ENCODE results near the gene TYRP1. TPM values are rescaled to one million over a fixed set of nuclear protein-coding genes. Genes with fewer than 3 reads are reported as not detected.
"Not testable (repeated sequence)": the region's sequence is repeated elsewhere in the genome, so short reads cannot be mapped to it uniquely, and the experiment has no call there.

Gene TYRP1
- polyA plus RNA-seq, 1 donor from 2014 or later, result not detected

GRCh38 chr9:12677462-12678126, 15.6 kb upstream of the TYRP1 start:
- H4K20me1 ChIP-seq (ENCODE audit: insufficient read depth); H3K4me3 ChIP-seq (ENCODE audit: low read length); H3K4me2 ChIP-seq (ENCODE audit: low read length); H3K9me3 ChIP-seq (ENCODE audit: low read length); H3K9me2 ChIP-seq (ENCODE audit: insufficient read depth, low read length); H3K36me3 ChIP-seq (ENCODE audit: insufficient read depth, low read length); H3K9ac ChIP-seq (ENCODE audit: low read length); H3K27ac ChIP-seq (ENCODE audit: low read length); H3F3A ChIP-seq (ENCODE audit: insufficient read depth, low read length, poor library complexity, severe bottlenecking); H2AFZ ChIP-seq (ENCODE audit: low read depth, low read length); H3K79me2 ChIP-seq (replicated peaks; ENCODE audit: insufficient read depth, low read length); H3K27me3 ChIP-seq (ENCODE audit: insufficient read depth, low read depth, low read length): not testable (repeated sequence)

- TF ChIP-seq CTCF (IDR thresholded peaks at IDR 0.05; ENCODE audit: poor library complexity, severe bottlenecking), result no peak
- no peak for TF ChIP-seq REST (IDR thresholded peaks at IDR 0.05; ENCODE audit: borderline replicate concordance)
- TF ChIP-seq TAF1 (IDR thresholded peaks at IDR 0.05; ENCODE audit: low read depth), result no peak
- TF ChIP-seq MXI1 (conservative IDR thresholded peaks at IDR 0.05; ENCODE audit: poor library complexity, severe bottlenecking), result no peak
- TF ChIP-seq POLR2AphosphoS5 (IDR thresholded peaks at IDR 0.05), result no peak
- TF ChIP-seq SMC3 (conservative IDR thresholded peaks at IDR 0.05; ENCODE audit: poor library complexity), result no peak
- TF ChIP-seq EP300 (conservative IDR thresholded peaks at IDR 0.05; ENCODE audit: poor library complexity, severe bottlenecking), result no peak
- no peak for TF ChIP-seq EZH2 (IDR thresholded peaks at IDR 0.05; ENCODE audit: borderline replicate concordance, insufficient read depth, low read length, poor library complexity, severe bottlenecking)
- TF ChIP-seq RAD21 (conservative IDR thresholded peaks at IDR 0.05), result no peak
- no peak overlapping the region for H2AFZ ChIP-seq (ENCODE audit: low read depth, low read length)
- H3K79me2 ChIP-seq (replicated peaks; ENCODE audit: insufficient read depth, low read length), result no peaks in the 10 kb centered on the region
- no peaks in the 10 kb centered on the region for H3K9me2 ChIP-seq (ENCODE audit: insufficient read depth, low read length)
- no peaks in the 10 kb centered on the region for H3K36me3 ChIP-seq (ENCODE audit: insufficient read depth, low read length)
- H3K4me2 ChIP-seq (ENCODE audit: low read length), result no peak overlapping the region
- H3K9ac ChIP-seq (ENCODE audit: low read length), result no peak overlapping the region
- no peaks in the 10 kb centered on the region for H4K20me1 ChIP-seq (ENCODE audit: insufficient read depth)
- H3K4me3 ChIP-seq (ENCODE audit: low read length), result no peak overlapping the region
- no peaks in the 10 kb centered on the region for H3F3A ChIP-seq (ENCODE audit: insufficient read depth, low read length, poor library complexity, severe bottlenecking)
- no peaks in the 10 kb centered on the region for H3K27me3 ChIP-seq (ENCODE audit: insufficient read depth, low read depth, low read length)
- H3K9me3 ChIP-seq (ENCODE audit: low read length), result no peaks in the 10 kb centered on the region
- H3K27ac ChIP-seq (ENCODE audit: low read length), result no peak overlapping the region
Measured at GRCh38 chr9:12680341-12680740, 12.8 kb upstream of the TYRP1 start.

GRCh38 chr9:12680757-12681156, 12.4 kb upstream of the TYRP1 start:
- no peaks in the 10 kb centered on the region for H3K27me3 ChIP-seq (ENCODE audit: insufficient read depth, low read depth, low read length)
- H3K27ac ChIP-seq (ENCODE audit: low read length), result no peak overlapping the region
- H3K9me3 ChIP-seq (ENCODE audit: low read length), result no peaks in the 10 kb centered on the region
- H2AFZ ChIP-seq (ENCODE audit: low read depth, low read length), result no peak overlapping the region
- no peak overlapping the region for H3K4me2 ChIP-seq (ENCODE audit: low read length)
- no peak overlapping the region for H3K4me3 ChIP-seq (ENCODE audit: low read length)
- H3F3A ChIP-seq (ENCODE audit: insufficient read depth, low read length, poor library complexity, severe bottlenecking), result no peaks in the 10 kb centered on the region
- no peak overlapping the region for H3K9ac ChIP-seq (ENCODE audit: low read length)
- H3K36me3 ChIP-seq (ENCODE audit: insufficient read depth, low read length), result no peaks in the 10 kb centered on the region
- H4K20me1 ChIP-seq (ENCODE audit: insufficient read depth), result no peaks in the 10 kb centered on the region
- H3K79me2 ChIP-seq (replicated peaks; ENCODE audit: insufficient read depth, low read length), result no peaks in the 10 kb centered on the region
- no peaks in the 10 kb centered on the region for H3K9me2 ChIP-seq (ENCODE audit: insufficient read depth, low read length)
- TF ChIP-seq SMC3 (conservative IDR thresholded peaks at IDR 0.05; ENCODE audit: poor library complexity), result no peak
- no peak for TF ChIP-seq EP300 (conservative IDR thresholded peaks at IDR 0.05; ENCODE audit: poor library complexity, severe bottlenecking)
- no peak for TF ChIP-seq REST (IDR thresholded peaks at IDR 0.05; ENCODE audit: borderline replicate concordance)
- TF ChIP-seq RAD21 (conservative IDR thresholded peaks at IDR 0.05), result no peak
